NB4 (cell line): ENCODE results near the gene CBX5.

Experiments
- CTCF ChIP-seq: IDR thresholded peaks from one replicate; pipeline ENCODE4 v1.5.1; 2012; ENCODE audit warnings: low read depth, low read length
- POLR2A ChIP-seq: IDR thresholded peaks from 2 replicates; pipeline ENCODE4 v1.6.1; 2011; ENCODE audit warnings: mild to moderate bottlenecking; ENCODE audit not compliant: insufficient read length; ENCODE audit errors: extremely low read depth
- TF ChIP-seq, protein P1 (sequence below): IDR thresholded peaks from 2 replicates; pipeline ENCODE4 v1.6.1; 2011; ENCODE audit warnings: low read depth, low read length

DNA sequence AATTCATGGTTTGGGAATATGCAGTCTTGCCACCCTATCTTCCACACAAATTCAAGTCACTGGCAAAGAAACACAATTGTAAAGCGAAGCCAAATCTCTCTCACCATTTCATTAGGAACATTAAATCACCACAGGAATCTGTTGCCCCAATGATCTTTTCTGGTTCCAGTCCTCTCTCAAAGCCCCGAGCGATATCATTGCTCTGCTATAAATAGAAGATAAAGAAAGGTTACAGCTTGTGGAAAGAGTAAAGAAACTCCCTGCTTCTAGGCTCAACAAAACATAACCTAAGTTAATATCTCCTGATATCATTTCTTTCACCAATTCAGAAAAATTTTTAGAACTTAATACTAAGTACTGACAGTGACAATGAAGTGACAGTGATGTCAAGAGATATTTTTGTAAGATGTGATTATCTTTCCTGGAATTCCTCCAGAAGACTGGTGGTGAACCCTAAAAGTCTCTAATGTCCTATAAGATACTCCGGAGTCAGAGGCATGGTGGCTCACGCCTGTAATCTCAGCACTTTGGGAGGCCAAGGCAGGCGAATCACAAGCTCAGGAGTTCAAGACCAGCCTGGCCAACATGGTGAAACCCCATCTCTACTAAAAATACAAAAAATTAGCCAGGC, 33.8 kb downstream of the CBX5 start:
- TF ChIP-seq CTCF (no peak), POLR2A (no peak)
- TF ChIP-seq, protein P1, sequence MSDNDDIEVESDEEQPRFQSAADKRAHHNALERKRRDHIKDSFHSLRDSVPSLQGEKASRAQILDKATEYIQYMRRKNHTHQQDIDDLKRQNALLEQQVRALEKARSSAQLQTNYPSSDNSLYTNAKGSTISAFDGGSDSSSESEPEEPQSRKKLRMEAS = no peak
